Lower leg skin (tissue), 4 donors: ENCODE results near the gene DAB2IP. TPM values are rescaled to one million over a fixed set of nuclear protein-coding genes. Genes with fewer than 3 reads are reported as not detected.

Experiments
- DNase-seq, 2 donors: peaks; one replicate each; pipeline ENCODE4 v3.0.0-alpha.2; 2019; ENCODE audit warnings: low spot score in 2 of 2
- H3K4me3 ChIP-seq: fragments of 200-600 bp; sonication (generic); 2 replicates; pipeline ENCODE4 v1.5.1; 2017; ENCODE audit warnings: mild to moderate bottlenecking, low read depth; ENCODE audit not compliant: poor library complexity, severe bottlenecking
- CTCF ChIP-seq, 3 donors: fragments of 450-650 bp; IDR thresholded peaks; one replicate each; pipeline ENCODE4 v1.5.1; 2016; ENCODE audit warnings: antibody characterized with exemption in 3 of 3, mild to moderate bottlenecking in 3 of 3, moderate library complexity in 2 of 3
- POLR2A ChIP-seq, 2 donors: fragments of 450-650 bp; IDR thresholded peaks; one replicate each; pipeline ENCODE4 v1.6.1; 2016 to 2017; ENCODE audit warnings: antibody characterized with exemption in 2 of 2, mild to moderate bottlenecking in 1 of 2, moderate library complexity in 1 of 2
- WGBS, 2 donors: methylation state at CpG; one replicate each; pipeline ENCODE4 v1.1.5; 2018; 5-methylcytosine and 5-hydroxymethylcytosine counted together
- intact Hi-C: fragments of 100-400 bp; cut with DNase I; formaldehyde crosslinking; loops from one replicate; pipeline ENCODE4 v1.15.0; 2023; ENCODE audit warnings: low total_unique reads
- total RNA-seq, 4 donors: library from RNA; depleted of rRNA; stranded (reverse); fragments of >200 nt; gene quantifications; one replicate each; pipeline ENCODE4 v1.1.0, GENCODE V29; 2016

The DAB2IP gene
- total RNA-seq, 4 donors from 2014 or later = 42.5 to 68.0 (median 57.0) TPM

- intact Hi-C loops = no loop called here
- no peak overlapping the region for H3K4me3 ChIP-seq
- DNase-seq = peak in 1 of 2 donors; percentile 37
- WGBS, 2 donors = 47 to 90% methylated on average over 2 of the region's 2 CpGs
- no peak for TF ChIP-seq CTCF (IDR thresholded peaks at IDR 0.05)
- TF ChIP-seq POLR2A (IDR thresholded peaks at IDR 0.05) = no peak
These were observed 145.6 kb downstream of the DAB2IP start for GRCh38 chr9:121797081-121797480.

GRCh38 chr9:121798941-121799340, 147.5 kb downstream of the DAB2IP start:
- intact Hi-C loops = no loop called here
- no peak overlapping the region for H3K4me3 ChIP-seq
- DNase-seq = peak in 1 of 2 donors; percentile 50
- 76 to 79% methylated on average over 5 of the region's 5 CpGs for WGBS, 2 donors
- no peak for TF ChIP-seq CTCF (IDR thresholded peaks at IDR 0.05)
- TF ChIP-seq POLR2A (IDR thresholded peaks at IDR 0.05) = no peak

GRCh38 chr9:121800376-121800775, 148.9 kb downstream of the DAB2IP start:
- WGBS, 2 donors = 89 to 90% methylated on average over 10 of the region's 10 CpGs
- no peak overlapping the region for H3K4me3 ChIP-seq
- peak in 1 of 2 donors; percentile 67 for DNase-seq
- intact Hi-C loops = no loop called here
- TF ChIP-seq CTCF (IDR thresholded peaks at IDR 0.05) = no peak
- no peak for TF ChIP-seq POLR2A (IDR thresholded peaks at IDR 0.05)

- 57 to 58% methylated on average over 3 of the region's 3 CpGs for WGBS, 2 donors
- H3K4me3 ChIP-seq = no peak overlapping the region
- TF ChIP-seq POLR2A (IDR thresholded peaks at IDR 0.05) (no peak), CTCF (IDR thresholded peaks at IDR 0.05) (no peak)
- no peak for DNase-seq
- intact Hi-C loops = no loop called here
These were observed 150.1 kb downstream of the DAB2IP start for GRCh38 chr9:121801579-121801978.

- no peak overlapping the region for H3K4me3 ChIP-seq
- peak in 1 of 2 donors; percentile 31 for DNase-seq
- 91 to 92% methylated on average over 5 of the region's 5 CpGs for WGBS, 2 donors
- intact Hi-C loops = no loop called here
- TF ChIP-seq CTCF (IDR thresholded peaks at IDR 0.05) (no peak), POLR2A (IDR thresholded peaks at IDR 0.05) (no peak)
These were observed 151.3 kb downstream of the DAB2IP start for GRCh38 chr9:121802753-121803152.
